HL-60 (cell line): Measurements from ENCODE around the gene UNKL.

Experiments used
- CTCF ChIP-seq: IDR thresholded peaks from one replicate; pipeline ENCODE4 v1.5.1; 2011; ENCODE audit warnings: low read length, control low read depth, inconsistent platforms; ENCODE audit not compliant: insufficient read depth
- GABPA ChIP-seq: IDR thresholded peaks from 2 replicates; pipeline ENCODE4 v1.6.1; 2012; ENCODE audit warnings: low read depth
- POLR2AphosphoS5 ChIP-seq: IDR thresholded peaks from 2 replicates; pipeline ENCODE4 v1.6.1; 2012; ENCODE audit warnings: low read depth
- REST ChIP-seq: IDR thresholded peaks from 2 replicates; pipeline ENCODE4 v1.6.1; 2012; ENCODE audit warnings: low read depth; ENCODE audit not compliant: insufficient replicate concordance
- SPI1 ChIP-seq: IDR thresholded peaks from 2 replicates; pipeline ENCODE4 v1.6.1; 2012; ENCODE audit warnings: low read depth, mild to moderate bottlenecking, borderline replicate concordance

GRCh38 chr16:1395444-1396031 is 19.0 kb downstream of the UNKL start:
- TF ChIP-seq CTCF: no peak
- no peak for TF ChIP-seq POLR2AphosphoS5
- TF ChIP-seq REST: no peak
- TF ChIP-seq GABPA: no peak
- no peak for TF ChIP-seq SPI1
